GM18873 (cell line): ENCODE results near the gene GDPD5.
A peak's percentile ranks its signal among the peaks of the same experiment; 100 is the strongest.

ENCODE experiments used
- ATAC-seq: cut with Tn5 transposase; IDR thresholded peaks from one replicate; pipeline ENCODE4 v1.9.1; 2021; ENCODE audit warnings: mild to moderate bottlenecking, moderate library complexity, moderate number of reproducible peaks; ENCODE audit not compliant: unreplicated experiment, low FRiP score

The GDPD5 gene

GRCh38 chr11:75537740-75538139, 12.0 kb upstream of the GDPD5 start:
- no peak for ATAC-seq

DNA sequence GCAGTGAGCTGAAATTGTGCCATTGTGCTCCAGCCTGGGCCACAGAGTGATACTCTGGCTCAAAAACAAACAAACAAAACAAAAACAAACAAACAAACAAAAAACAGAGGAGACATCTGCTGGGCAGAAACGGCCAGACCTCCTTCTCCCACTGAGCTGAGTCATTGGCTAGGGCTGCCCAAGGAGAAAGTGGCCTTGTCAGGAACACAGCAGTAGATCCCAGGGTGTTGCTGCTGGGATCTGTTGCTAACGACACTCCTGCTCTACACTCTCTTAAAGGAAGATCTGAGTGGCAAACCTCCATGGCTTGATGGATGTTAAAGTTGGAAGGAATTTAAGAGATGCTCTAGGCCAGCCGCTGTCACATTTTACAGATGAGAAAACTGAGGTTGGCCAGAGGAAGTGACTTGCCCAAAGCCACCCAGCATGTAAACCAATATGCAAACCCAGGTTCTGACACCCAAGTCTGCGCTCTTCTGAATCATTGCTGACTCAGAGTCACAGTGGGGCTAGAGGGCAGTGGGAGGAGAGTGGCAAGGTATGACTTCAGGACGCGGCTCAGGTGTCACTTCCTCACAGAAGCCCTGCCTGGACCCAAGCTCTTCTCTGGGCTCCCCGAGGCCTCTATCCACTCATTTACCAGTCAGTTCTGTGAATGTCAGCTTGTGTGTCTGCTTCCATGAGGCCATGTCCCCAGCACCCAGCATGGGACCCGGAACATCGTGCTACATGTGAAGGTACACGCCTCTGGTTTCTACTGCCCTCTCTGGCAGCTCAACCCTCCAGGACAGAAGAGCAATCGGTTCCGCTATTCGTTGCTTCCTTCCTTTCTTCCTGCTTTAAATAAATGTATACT, 11.3 kb upstream of the GDPD5 start:
- peak; percentile 67 for ATAC-seq

DNA sequence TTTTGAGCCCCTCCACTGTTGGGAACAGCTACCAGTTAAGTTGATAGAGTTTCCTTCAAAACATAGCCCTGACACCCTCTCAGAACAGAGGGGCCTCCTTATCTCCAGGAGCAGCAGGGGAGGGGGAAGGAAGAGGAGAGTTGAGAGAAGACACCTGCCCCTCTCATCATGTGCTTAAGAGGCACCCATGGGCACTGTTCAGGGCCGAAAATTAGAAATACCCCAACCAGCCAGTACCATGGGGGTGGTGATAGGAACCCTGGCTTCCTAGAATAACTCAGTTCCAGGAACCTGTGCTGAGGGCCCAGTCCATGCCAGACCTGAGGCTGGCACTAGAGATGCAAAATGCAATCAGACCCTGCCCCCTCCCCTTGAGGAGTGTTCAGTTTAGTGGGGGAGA, 9.3 kb upstream of the GDPD5 start:
- no peak for ATAC-seq

- ATAC-seq, result no peak
Measured at GRCh38 chr11:75534259-75535069, 8.7 kb upstream of the GDPD5 start.

GRCh38 chr11:75533896-75534258, 8.1 kb upstream of the GDPD5 start:
- ATAC-seq, result no peak

DNA sequence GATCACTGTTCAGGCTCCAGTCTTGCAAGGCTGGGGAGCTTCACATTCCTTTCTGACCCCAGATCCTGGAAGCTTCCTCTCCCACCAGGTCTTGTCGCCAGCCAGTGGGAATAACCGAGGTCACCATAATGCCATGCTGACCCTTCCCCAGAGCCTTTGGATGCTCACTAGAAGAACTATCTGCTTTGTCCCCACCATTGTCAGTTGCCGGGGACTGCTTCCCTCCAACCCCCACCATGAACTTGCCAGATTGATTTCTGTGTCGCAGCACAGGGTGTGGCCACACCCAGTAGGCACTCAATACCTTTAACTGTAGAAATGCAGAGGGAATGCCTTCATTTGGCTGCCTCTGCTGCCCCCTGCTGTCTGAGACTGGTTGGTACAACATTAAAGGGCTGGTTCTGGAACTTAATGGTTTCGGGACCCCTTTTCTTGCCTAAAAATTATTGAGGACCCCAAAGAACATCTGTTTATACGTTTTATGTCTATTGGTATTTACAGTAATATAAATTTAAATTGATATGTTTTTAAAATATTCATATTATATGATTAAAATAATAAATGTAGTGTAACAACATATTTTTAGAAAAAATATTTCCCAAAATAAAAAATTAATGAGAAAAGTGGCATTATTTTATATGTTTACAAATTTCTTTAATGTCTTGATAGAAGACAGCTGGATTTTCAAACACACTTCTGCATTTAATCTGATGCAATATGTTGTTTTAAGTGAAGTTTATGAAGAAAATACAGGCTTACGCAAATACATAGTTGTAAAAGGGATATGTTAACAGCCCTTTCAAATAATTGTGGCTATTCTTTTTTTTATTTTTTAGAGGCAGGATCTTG, 6.7 kb upstream of the GDPD5 start:
- ATAC-seq, result no peak

DNA sequence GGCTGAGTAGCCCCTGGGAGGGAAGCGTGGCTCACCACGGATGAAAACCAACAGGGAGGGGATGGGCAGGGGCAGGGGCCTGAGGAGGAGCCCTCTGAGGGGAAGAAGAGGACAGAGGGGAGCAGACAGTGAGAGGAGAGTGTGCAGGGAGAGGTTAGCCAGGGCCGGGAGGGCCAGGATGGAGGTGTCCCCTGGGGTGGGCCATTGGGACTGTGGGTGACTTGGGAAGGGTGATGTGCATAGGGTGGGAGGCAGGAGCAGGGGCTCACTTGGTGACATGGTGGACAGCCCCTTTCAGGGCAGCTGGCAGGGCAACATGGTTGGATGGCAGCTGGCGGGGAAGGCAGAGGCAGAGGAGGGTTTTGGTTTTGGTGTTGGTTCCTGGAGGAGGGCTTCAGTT, 5.6 kb upstream of the GDPD5 start:
- ATAC-seq, result no peak

- ATAC-seq, result no peak
Measured at GRCh38 chr11:75530577-75530976, 4.8 kb upstream of the GDPD5 start.

GRCh38 chr11:75527938-75528735, 2.4 kb upstream of the GDPD5 start:
- no peak for ATAC-seq

GRCh38 chr11:75527130-75527529, 1.4 kb upstream of the GDPD5 start:
- no peak for ATAC-seq

- no peak for ATAC-seq
Measured at GRCh38 chr11:75526192-75526541, 426 bp upstream of the GDPD5 start.

GRCh38 chr11:75524665-75525432, 892 bp downstream of the GDPD5 start:
- no peak for ATAC-seq

DNA sequence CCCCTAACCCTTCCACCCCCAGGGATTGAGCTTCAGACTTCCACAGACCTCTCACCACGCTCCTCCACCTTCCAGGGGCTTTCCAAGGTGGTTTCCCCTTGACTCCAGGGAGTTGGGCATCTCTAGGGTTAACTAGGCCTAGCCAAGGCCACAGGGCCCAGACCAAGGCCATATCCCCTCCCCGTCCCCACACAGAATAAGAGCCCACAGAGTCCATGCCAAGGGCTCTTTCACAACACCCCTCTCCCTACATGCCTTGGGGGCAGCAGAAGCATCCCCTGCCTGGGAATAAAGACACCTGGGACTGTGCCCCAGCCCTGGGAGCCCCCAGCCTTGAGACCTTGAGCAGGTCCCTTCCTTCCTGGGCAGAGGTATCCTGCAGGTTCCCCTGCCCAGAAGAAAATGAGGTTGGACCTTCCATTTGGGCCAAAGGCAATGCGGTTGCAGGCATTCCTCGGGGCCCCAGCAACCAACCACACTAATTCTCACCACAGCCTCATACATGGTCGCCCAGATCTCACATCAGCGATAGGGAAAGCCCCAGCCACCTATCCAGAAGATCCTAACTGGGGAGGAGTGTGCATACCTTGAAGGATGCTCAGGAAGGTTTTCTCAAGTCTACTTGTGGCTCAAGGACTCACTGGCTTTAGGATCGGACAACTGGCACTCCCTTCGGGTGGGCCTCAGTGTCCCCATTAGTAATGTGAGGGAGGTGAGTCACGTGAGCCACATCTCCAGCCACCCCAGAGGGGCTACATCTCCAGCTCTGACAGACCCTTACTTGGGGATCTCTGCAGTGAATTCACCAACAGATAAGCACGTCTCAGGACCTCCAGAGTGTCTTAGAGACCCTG, 1.7 kb downstream of the GDPD5 start:
- ATAC-seq, result no peak

DNA sequence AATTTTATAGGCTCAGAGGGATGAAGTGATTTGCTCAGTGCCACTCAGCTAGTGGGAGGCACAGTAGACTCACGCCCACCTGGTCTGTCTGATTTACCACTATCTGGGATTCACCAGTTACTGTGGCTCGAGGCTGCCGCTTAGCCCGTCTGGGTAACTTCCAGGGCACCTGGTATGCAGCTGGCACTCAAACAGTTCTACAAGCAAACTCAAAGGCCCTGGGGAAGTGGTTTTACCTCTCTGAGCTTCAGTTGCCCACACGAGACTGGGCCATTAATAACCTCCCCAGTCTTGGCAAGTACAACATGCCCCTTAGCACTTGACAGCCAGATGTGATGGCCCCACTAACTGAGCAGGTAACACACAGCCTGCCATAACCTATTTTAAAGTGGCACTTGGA, 2.6 kb downstream of the GDPD5 start:
- ATAC-seq, result no peak

DNA sequence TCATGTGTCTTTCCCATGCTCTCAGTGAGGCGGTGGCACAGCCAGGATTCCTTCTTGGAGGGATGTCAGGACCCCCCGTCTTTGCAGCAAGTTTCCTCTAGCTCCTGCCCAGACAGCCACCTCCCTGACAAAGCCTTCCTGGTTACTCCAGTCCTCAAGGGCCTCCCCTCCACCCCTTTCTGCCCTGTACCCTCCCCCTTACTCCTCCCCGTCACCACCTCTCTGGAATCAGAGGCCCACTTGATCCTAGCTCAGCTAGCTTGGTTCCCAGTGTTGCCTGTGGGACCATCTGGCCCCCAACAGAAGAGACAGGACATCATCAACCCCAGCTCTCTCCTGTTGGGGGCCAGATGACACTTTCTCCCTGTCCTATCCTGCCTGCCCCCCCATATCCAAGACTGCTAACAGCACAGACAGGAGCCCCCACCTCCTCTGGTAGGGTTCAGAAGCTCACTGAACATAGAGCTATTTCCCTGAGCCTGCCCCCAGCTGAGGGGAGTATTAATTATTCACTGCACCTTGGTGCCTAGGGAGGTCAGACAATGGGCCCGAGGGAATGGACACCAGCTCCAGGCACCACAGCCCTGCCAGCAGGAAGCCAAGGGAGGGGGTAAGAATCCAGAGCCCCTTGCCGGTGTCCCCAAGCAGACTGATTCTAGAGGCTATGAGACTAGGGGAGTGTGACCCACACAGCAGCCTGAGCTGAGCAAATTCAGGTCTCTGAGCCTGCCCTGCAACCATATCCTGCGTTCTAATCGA, 3.3 kb downstream of the GDPD5 start:
- no peak for ATAC-seq

DNA sequence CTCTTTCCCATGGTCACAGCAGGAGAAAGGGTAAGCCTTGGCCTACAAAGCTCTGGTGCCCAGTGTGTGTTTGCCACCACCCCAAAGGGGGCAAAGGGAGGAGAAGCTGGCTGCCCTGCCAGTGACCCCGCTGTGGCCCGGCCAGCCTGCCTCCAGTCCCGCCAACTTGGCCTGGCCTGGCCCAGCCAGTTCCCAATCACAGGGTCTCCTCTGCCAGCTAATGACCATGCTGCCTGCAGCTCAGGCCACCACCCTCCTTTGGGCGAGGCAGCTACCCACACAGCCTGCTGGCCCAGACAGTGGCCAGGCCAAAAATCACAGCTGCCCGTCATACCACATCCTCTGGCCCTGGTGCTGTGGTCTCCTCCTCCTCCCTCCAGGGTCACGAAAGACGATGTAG, 5.1 kb downstream of the GDPD5 start:
- ATAC-seq, result no peak

DNA sequence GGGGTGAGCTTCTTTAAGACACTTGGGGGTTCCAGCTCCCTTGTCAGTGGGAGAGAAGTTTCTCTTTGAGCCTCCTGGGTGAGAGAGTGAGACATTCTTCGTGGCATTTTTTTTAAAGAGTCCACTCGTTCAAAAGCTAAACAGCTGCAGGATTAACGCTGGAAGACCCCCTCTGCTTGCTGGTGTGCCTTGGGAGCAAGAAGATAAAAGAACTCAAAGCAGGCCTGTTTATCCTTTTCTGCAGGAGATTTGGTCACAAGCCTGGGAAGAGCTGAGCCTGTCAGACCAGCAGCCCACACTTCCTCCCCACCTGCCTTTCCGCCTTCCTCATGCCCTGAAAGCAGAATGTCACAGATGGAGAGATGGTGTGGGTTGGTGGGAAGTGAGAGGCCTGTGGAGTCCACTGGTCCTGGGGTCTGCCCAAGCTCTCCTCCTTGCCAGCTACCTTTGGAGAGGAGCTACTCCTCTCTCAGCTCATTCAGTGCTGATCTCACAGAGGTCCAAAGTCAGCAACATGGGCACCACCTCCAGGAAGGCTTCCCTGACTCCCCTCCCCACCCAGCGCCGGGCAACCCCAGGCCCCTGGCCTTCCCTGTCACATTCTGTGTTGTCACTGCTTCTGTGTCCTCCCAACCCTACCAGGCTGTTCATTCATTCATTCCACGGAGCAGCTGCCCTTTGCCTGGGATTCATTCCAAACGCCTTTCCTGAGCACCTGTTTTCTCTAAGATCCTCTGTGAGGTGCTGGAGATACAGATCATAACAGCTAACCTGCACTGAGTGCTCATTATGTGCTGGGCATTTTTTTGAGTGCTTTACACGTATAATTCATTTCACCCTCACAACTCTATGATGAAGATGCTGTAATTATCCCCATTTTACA, 6.7 kb downstream of the GDPD5 start:
- ATAC-seq, result no peak
